Inferior parietal cortex (tissue), 1 donor: ENCODE results near the gene CLMP.

Experiments used
- DNase-seq: peaks from one replicate; pipeline ENCODE4 v3.0.0-alpha.2; 2016; ENCODE audit errors: extremely low spot score

CLMP gene

GRCh38 chr11:123195188-123196059, at the start of gene CLMP:
TSS of gene CLMP (minus strand) at chr11:123195248. CDS start at chr11:123194940, 308 bp downstream.
- no peak for DNase-seq

GRCh38 chr11:123241874-123242543, 47.0 kb upstream of the CLMP start:
- DNase-seq: no peak

- no peak for DNase-seq
Observed at GRCh38 chr11:123241294-123241693, 46.2 kb upstream of the CLMP start.

GRCh38 chr11:123239191-123240150, 44.4 kb upstream of the CLMP start:
- DNase-seq: no peak

- DNase-seq: no peak
Observed at GRCh38 chr11:123238297-123238696, 43.2 kb upstream of the CLMP start.

- no peak for DNase-seq
Observed at GRCh38 chr11:123236879-123237278, 41.8 kb upstream of the CLMP start.

- no peak for DNase-seq
Observed at GRCh38 chr11:123235656-123236261, 40.7 kb upstream of the CLMP start.

- no peak for DNase-seq
Observed at GRCh38 chr11:123235117-123235655, 40.1 kb upstream of the CLMP start.

GRCh38 chr11:123233975-123234334, 38.9 kb upstream of the CLMP start:
- no peak for DNase-seq

- no peak for DNase-seq
Observed at GRCh38 chr11:123233280-123233974, 38.4 kb upstream of the CLMP start.

GRCh38 chr11:123231777-123232176, 36.7 kb upstream of the CLMP start:
- DNase-seq: no peak

- DNase-seq: no peak
Observed at GRCh38 chr11:123231256-123231655, 36.2 kb upstream of the CLMP start.

- no peak for DNase-seq
Observed at GRCh38 chr11:123230346-123230745, 35.3 kb upstream of the CLMP start.

- no peak for DNase-seq
Observed at GRCh38 chr11:123228496-123229163, 33.6 kb upstream of the CLMP start.

- no peak for DNase-seq
Observed at GRCh38 chr11:123227763-123228495, 32.9 kb upstream of the CLMP start.

GRCh38 chr11:123221584-123221983, 26.5 kb upstream of the CLMP start:
- DNase-seq: no peak

GRCh38 chr11:123221096-123221561, 26.1 kb upstream of the CLMP start:
- DNase-seq: no peak

- DNase-seq: no peak
Observed at GRCh38 chr11:123219066-123219690, 24.1 kb upstream of the CLMP start.

- DNase-seq: no peak
Observed at GRCh38 chr11:123218451-123218850, 23.4 kb upstream of the CLMP start.
